Epithelial cell of prostate (primary cell): ENCODE results near the gene CDKN3.
A peak's percentile ranks its signal among the peaks of the same experiment; 100 is the strongest.
"Not testable (repeated sequence)": the region's sequence is repeated elsewhere in the genome, so short reads cannot be mapped to it uniquely, and the experiment has no call there.

Experiments used
- DNase-seq: peaks from one replicate; pipeline ENCODE4 v3.0.0-alpha.2; 2011; ENCODE audit warnings: low read depth, low spot score
- H3K27ac ChIP-seq: fragments of 450-650 bp; 2 replicates; pipeline ENCODE4 v1.5.1; 2017; ENCODE audit warnings: mild to moderate bottlenecking

CDKN3 gene

GRCh38 chr14:54451961-54452360, 55.2 kb downstream of the CDKN3 start:
- no peak overlapping the region for H3K27ac ChIP-seq
- DNase-seq, result no peak

DNA sequence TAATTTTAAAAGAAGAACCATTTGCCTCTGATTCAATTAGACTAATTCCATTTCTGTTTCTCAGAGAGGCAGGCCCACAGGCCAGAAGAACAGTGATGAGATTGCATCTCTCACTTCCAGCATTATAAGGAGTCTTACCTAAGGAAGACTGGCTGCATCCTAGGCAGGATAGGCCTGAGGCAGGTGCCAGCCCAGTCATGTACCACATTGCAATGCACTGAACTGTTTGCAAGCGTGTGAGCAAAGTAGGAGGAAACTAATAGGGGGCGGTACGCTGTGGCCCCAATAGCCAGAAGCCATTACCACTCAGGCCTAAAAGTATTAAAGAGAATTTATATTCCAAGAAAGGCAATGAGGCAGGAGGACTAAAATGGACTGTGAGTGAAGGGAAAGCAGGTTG, 56.4 kb downstream of the CDKN3 start:
- H3K27ac ChIP-seq, result peak overlapping the region; percentile 55
- peak; percentile 34 for DNase-seq

DNA sequence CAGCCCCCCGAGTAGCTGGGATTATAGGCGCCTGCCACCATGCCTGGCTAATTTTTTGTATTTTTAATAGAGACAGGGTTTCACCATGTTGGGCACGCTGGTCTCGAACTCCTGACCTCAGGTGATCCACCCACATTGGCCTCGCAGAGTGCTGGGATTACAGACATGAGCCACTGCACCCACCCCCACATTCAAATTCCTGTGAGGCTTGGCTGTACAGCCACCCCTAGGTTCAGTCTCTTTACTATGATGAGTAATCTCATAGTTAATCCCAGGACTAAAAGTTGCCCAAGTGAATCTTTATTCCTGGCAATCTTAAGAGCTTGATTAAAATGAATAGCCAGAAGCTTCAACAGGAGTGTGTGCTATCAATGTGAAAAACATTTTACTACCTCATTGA, 57.2 kb downstream of the CDKN3 start:
- DNase-seq, result peak; percentile 39

DNA sequence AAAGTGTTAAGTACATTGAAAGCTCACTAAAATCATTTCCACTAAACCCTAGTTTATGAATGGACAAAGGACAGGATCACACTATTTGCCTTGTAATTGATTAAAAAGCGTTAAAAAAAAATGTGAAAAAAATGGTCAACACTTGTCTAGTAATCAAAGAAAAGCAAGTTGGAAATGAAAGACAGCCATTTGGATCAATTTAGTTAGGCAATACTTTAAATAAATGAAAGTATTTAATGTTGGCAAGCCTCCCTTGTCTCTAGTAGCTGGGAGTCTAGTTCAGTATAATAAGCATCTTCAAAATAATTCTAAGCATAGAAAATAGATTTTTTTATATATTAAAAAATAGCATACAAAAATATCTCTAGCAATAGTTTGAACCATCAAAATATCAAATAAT, 58.6 kb downstream of the CDKN3 start:
- no peak overlapping the region for H3K27ac ChIP-seq
- no peak for DNase-seq

More for the DNA sequence above, 57.2 kb downstream of the CDKN3 start:
- H3K27ac ChIP-seq, result peak overlapping the region; percentile 55

GRCh38 chr14:54456820-54457608, 60.2 kb downstream of the CDKN3 start:
- H3K27ac ChIP-seq, result peak overlapping the region; percentile 71
- not testable (repeated sequence) for DNase-seq

- H3K27ac ChIP-seq, result peak overlapping the region; percentile 71
- no peak for DNase-seq
Observed at GRCh38 chr14:54457609-54457996, 60.8 kb downstream of the CDKN3 start.

DNA sequence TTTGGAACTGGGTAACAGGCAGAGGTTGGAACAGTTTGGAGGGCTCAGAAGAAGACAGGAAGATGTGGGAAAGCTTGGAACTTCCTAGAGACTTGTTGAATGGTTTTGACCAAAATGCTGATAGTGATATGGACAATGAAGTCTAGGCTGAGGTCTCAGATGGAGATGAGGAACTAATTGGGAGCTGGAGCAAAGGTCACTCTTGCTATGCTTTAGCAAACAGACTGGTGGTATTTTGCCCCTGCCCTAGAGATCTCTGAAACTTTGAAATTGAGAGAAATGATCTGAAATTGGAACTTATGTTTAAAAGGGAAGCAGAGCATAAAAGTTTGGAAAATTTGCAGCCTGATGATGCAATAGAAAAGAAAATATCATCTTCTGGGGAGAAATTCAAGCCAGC, 61.7 kb downstream of the CDKN3 start:
- DNase-seq, H3K27ac ChIP-seq: not testable (repeated sequence)

- H3K27ac ChIP-seq, result no peak overlapping the region
- DNase-seq, result no peak
Observed at GRCh38 chr14:54459106-54459505, 62.3 kb downstream of the CDKN3 start.

DNA sequence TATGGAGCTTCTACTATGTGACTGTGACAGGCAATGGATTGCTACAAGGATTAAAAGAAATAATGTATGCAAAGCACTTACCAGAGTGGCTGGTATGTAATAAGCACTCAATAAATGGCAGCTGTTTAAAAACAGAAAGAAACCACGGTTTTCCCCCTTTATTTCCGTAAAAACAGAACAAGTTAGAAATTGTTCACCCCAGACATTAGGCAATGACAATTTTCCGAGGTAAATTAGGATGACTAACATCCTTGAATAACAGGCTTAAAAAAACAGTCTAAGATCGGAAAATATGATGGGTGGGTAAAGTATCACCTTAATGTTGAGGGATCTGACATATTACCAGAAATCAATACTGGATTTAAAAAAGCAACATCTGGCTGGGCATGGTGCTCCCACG, 65.2 kb downstream of the CDKN3 start:
- peak overlapping the region; percentile 7 for H3K27ac ChIP-seq
- DNase-seq, result no peak

GRCh38 chr14:54465654-54466053, 68.8 kb downstream of the CDKN3 start:
- no peak overlapping the region for H3K27ac ChIP-seq
- no peak for DNase-seq

GRCh38 chr14:54467280-54467679, 70.5 kb downstream of the CDKN3 start:
- H3K27ac ChIP-seq, result no peak overlapping the region
- no peak for DNase-seq
